ENCODE data around the gene BRWD1. TPM values are rescaled to one million over a fixed set of nuclear protein-coding genes. Genes with fewer than 3 reads are reported as not detected.

BRWD1 gene
- polyA plus RNA-seq, 4 donors: 8.6 to 33.5 (median 9.9) TPM

DNA sequence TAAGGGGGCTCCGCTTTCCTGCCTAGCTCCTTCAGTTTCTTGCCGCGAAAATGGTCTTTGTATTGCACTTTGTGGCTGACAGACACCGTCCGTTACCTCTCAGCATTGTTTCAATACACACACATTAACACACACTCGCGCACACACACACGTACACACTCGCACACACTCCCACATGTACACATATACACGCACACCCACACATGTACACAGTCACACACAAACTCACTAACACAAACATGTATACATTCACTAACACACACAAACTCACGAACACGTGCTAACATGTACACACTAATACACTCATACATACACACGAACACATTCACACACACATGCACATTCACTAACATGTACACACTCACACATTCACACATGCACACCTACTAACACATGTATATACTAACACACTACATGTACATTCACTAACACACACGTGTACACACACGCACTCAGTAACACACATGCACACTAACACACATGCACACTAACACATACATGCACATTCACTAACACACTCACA, 179.1 kb downstream of the BRWD1 start:
- peaks cover 0 to 10% (median 0%) of the 10 kb centered on the region in 3 donors for H3K4me1 ChIP-seq (ENCODE audit: control insufficient read depth in 3 of 3, insufficient read depth in 2 of 3, low read depth in 1 of 3, low read length in 2 of 3)
- WGBS, 3 donors: 90 to 93% (median 91%) methylated on average over 15 of the region's 15 CpGs

More for the DNA sequence above, 179.1 kb downstream of the BRWD1 start:
- FAIRE-seq: no peak
- no peak for DNase-seq
- Histone ChIP-seq H3K36me3 (ENCODE audit: control insufficient read depth in 3 of 3, insufficient read depth in 2 of 3, low read depth in 1 of 3, low read length in 3 of 3) (no peaks in the 10 kb centered on the region), H3K9me3 (ENCODE audit: control insufficient read depth in 2 of 2, insufficient read depth in 1 of 2, low read depth in 1 of 2, low read length in 1 of 2) (peaks cover 0 to 8% of the 10 kb centered on the region in 2 donors), H3K27ac (ENCODE audit: low read depth in 1 of 3, low read length in 2 of 3) (no peak overlapping the region), H3K4me3 (ENCODE audit: low read depth in 1 of 3, low read length in 3 of 3) (no peak overlapping the region), H3K27me3 (ENCODE audit: control insufficient read depth in 3 of 3, insufficient read depth in 3 of 3, low read length in 3 of 3) (no peaks in the 10 kb centered on the region)

Other genes starting within 250 kb of the BRWD1 start
- 10 to 100 TPM; 27.3 to 68.2 (median 48.7) TPM for gene PSMG1, start 130.2 kb downstream of the BRWD1 start, polyA plus RNA-seq
- gene HMGN1, start 35.5 kb upstream of the BRWD1 start, polyA plus RNA-seq: 100 to 1,000 TPM; 126 to 396 (median 185) TPM
- 1 to 10 TPM in 1 of 4 donors, under 1 TPM in 1, not detected in 2; 0.85 to 1.5 TPM for gene LCA5L, start 132.1 kb upstream of the BRWD1 start, polyA plus RNA-seq
- gene SH3BGR, start 138.3 kb upstream of the BRWD1 start, polyA plus RNA-seq: 1 to 10 TPM; 2.6 to 8.7 (median 4.3) TPM